Large intestine (tissue), 3 donors: Measurements from ENCODE around the gene CCL11. TPM values are rescaled to one million over a fixed set of nuclear protein-coding genes. Genes with fewer than 3 reads are reported as not detected.

Source experiments
- DNase-seq, 2 donors: peaks; one replicate each; pipeline versions ENCODE4 v3.0.0 to v3.0.0-alpha.2; 2013
- H3K27ac ChIP-seq: one replicate; pipeline ENCODE4 v1.5.1; 2013; ENCODE audit warnings: low read length
- H3K27me3 ChIP-seq: 2 replicates; pipeline ENCODE4 v1.6.1; 2013; ENCODE audit warnings: low read length; ENCODE audit not compliant: control insufficient read depth, insufficient read depth
- H3K36me3 ChIP-seq: 2 replicates; pipeline ENCODE4 v1.6.1; 2013; ENCODE audit warnings: low read length; ENCODE audit not compliant: control insufficient read depth, insufficient read depth
- H3K4me1 ChIP-seq: one replicate; pipeline ENCODE4 v1.6.1; 2013; ENCODE audit warnings: low read length; ENCODE audit not compliant: control insufficient read depth, insufficient read depth
- H3K4me3 ChIP-seq: one replicate; pipeline ENCODE4 v1.5.1; 2013; ENCODE audit warnings: low read length
- H3K9me3 ChIP-seq: one replicate; pipeline ENCODE4 v1.6.1; 2013; ENCODE audit warnings: mild to moderate bottlenecking, low read depth, low read length, moderate library complexity; ENCODE audit not compliant: control insufficient read depth
- WGBS: methylation state at CpG from one replicate; pipeline ENCODE4 v1.1.5; 2013; ENCODE audit warnings: low lambda C conversion rate; ENCODE audit not compliant: insufficient coverage; 5-methylcytosine and 5-hydroxymethylcytosine counted together
- polyA plus RNA-seq: library from polyadenylated mRNA; unstranded; fragments of 120-200 nt; gene quantifications from one replicate; pipeline ENCODE4 v1.2.1, GENCODE V29; 2013

CCL11 gene
- polyA plus RNA-seq, 1 donor, result 0.64 TPM

GRCh38 chr17:34283571-34283970 is 2.0 kb upstream of the CCL11 start:
- Histone ChIP-seq H3K27ac (no peak overlapping the region), H3K4me1 (no peaks in the 10 kb centered on the region), H3K36me3 (no peaks in the 10 kb centered on the region), H3K9me3 (no peaks in the 10 kb centered on the region), H3K4me3 (no peak overlapping the region), H3K27me3 (peaks cover 3% of the 10 kb centered on the region)
- 84% methylated on average over 3 of the region's 6 CpGs for WGBS
- DNase-seq, result no peak

- Histone ChIP-seq H3K9me3 (no peaks in the 10 kb centered on the region), H3K4me1 (no peaks in the 10 kb centered on the region), H3K27me3 (peaks cover 3% of the 10 kb centered on the region), H3K36me3 (no peaks in the 10 kb centered on the region), H3K4me3 (no peak overlapping the region), H3K27ac (no peak overlapping the region)
- no CpG with 5 or more reads among the region's 2 CpGs for WGBS
- no peak for DNase-seq
These were observed 2.3 kb downstream of the CCL11 start for GRCh38 chr17:34287875-34288274.

GRCh38 chr17:34290586-34290985 is 5.0 kb downstream of the CCL11 start:
- no peaks in the 10 kb centered on the region for H3K9me3 ChIP-seq
- WGBS, result no CpG with 5 or more reads among the region's 4 CpGs
- H3K27ac ChIP-seq, result no peak overlapping the region
- no peak for DNase-seq
- no peak overlapping the region for H3K4me3 ChIP-seq
- no peaks in the 10 kb centered on the region for H3K4me1 ChIP-seq
- no peaks in the 10 kb centered on the region for H3K36me3 ChIP-seq
- peaks cover 1% of the 10 kb centered on the region for H3K27me3 ChIP-seq

- no peaks in the 10 kb centered on the region for H3K27me3 ChIP-seq
- H3K4me3 ChIP-seq, result no peak overlapping the region
- no peak overlapping the region for H3K27ac ChIP-seq
- H3K9me3 ChIP-seq, result no peaks in the 10 kb centered on the region
- no peaks in the 10 kb centered on the region for H3K36me3 ChIP-seq
- no CpG with 5 or more reads among the region's 6 CpGs for WGBS
- no peaks in the 10 kb centered on the region for H3K4me1 ChIP-seq
- DNase-seq, result no peak
These were observed 6.3 kb downstream of the CCL11 start for GRCh38 chr17:34291721-34292348.

GRCh38 chr17:34299027-34299426 is 13.5 kb downstream of the CCL11 start:
- H3K27ac ChIP-seq, result no peak overlapping the region
- H3K36me3 ChIP-seq, result no peaks in the 10 kb centered on the region
- DNase-seq, result no peak
- no peaks in the 10 kb centered on the region for H3K4me1 ChIP-seq
- no peaks in the 10 kb centered on the region for H3K9me3 ChIP-seq
- WGBS, result 100% methylated on average over 1 of the region's 2 CpGs
- no peaks in the 10 kb centered on the region for H3K27me3 ChIP-seq
- no peak overlapping the region for H3K4me3 ChIP-seq

GRCh38 chr17:34299956-34300577 is 14.5 kb downstream of the CCL11 start:
- no peak for DNase-seq
- Histone ChIP-seq H3K4me1 (no peaks in the 10 kb centered on the region), H3K4me3 (no peak overlapping the region), H3K36me3 (no peaks in the 10 kb centered on the region), H3K27me3 (no peaks in the 10 kb centered on the region), H3K27ac (no peak overlapping the region), H3K9me3 (no peaks in the 10 kb centered on the region)
- 60% methylated on average over 1 of the region's 3 CpGs for WGBS

- no peak for DNase-seq
- H3K4me1 ChIP-seq, result no peaks in the 10 kb centered on the region
- H3K27ac ChIP-seq, result no peak overlapping the region
- no peaks in the 10 kb centered on the region for H3K27me3 ChIP-seq
- WGBS, result 80% methylated on average over 1 of the region's 3 CpGs
- no peak overlapping the region for H3K4me3 ChIP-seq
- no peaks in the 10 kb centered on the region for H3K9me3 ChIP-seq
- H3K36me3 ChIP-seq, result no peaks in the 10 kb centered on the region
These were observed 15.3 kb downstream of the CCL11 start for GRCh38 chr17:34300652-34301370.

- no CpG with 5 or more reads among the region's 2 CpGs for WGBS
These were observed 16.4 kb downstream of the CCL11 start for GRCh38 chr17:34301986-34302385.

DNA sequence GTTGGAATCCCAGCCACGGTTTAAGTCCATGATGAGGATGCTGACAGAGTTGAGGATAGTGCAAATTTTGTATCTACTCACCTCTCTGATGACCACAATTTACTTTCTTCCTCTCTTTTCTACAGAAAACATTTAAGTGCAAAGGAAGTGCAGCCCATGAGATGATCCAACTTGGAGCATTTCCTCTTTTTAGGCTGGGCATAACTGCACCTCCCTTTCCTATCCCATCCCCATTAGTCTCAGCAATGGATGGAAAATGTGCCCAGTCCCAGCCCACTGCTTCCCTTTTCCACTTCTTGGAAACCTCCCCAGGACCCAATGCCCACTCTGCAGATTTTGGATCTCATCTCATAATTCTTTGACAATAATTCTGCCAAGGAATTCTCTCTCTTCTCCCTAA is 17.1 kb downstream of the CCL11 start:
- Histone ChIP-seq H3K27me3 (no peaks in the 10 kb centered on the region), H3K4me3 (no peak overlapping the region), H3K4me1 (no peaks in the 10 kb centered on the region), H3K36me3 (no peaks in the 10 kb centered on the region), H3K27ac (no peak overlapping the region), H3K9me3 (no peaks in the 10 kb centered on the region)
- WGBS, result no CpG with 5 or more reads among the region's 1 CpG
- no peak for DNase-seq

More at GRCh38 chr17:34301986-34302385, 16.4 kb downstream of the CCL11 start:
- Histone ChIP-seq H3K4me1 (no peaks in the 10 kb centered on the region), H3K27me3 (no peaks in the 10 kb centered on the region), H3K27ac (no peak overlapping the region), H3K9me3 (no peaks in the 10 kb centered on the region), H3K4me3 (no peak overlapping the region), H3K36me3 (no peaks in the 10 kb centered on the region)
- no peak for DNase-seq

DNA sequence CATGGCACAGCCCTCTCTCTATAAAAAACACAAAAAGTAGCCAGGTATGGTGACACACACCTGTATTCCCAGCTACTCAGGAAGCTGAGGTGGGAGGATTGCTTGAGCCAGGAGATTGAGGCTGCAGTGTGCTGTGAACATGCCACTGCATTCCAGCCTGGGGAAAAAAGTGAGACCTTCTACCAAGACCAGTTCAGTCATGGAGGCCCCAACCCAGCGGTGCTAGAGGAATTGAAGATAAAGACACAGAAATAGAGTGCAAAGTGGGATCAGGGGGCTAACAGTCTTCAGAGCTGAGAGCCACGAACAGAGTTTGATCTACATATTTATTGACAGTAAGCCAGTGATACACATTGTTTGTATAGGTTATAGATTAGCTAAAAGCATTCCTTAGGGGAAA is 18.1 kb downstream of the CCL11 start:
- H3K4me3 ChIP-seq, result no peak overlapping the region
- no peak overlapping the region for H3K27ac ChIP-seq
- H3K4me1 ChIP-seq, result no peaks in the 10 kb centered on the region
- 67% methylated on average over 1 of the region's 2 CpGs for WGBS
- no peaks in the 10 kb centered on the region for H3K9me3 ChIP-seq
- H3K36me3 ChIP-seq, result no peaks in the 10 kb centered on the region
- H3K27me3 ChIP-seq, result no peaks in the 10 kb centered on the region
- no peak for DNase-seq
